Measurements from ENCODE around the gene PTPA.

PTPA gene

GRCh38 chr9:129074106-129074505 is 37.1 kb upstream of the PTPA start:
- H3K4me1 ChIP-seq (ENCODE audit: control insufficient read depth, insufficient read depth, low read length): no peaks in the 10 kb centered on the region
- no peak for TF ChIP-seq KLF8 (tag by site-specific recombination; IDR thresholded peaks at IDR 0.05)
- TF ChIP-seq SP2 (tag by site-specific recombination; IDR thresholded peaks at IDR 0.05): no peak
- no peak for TF ChIP-seq KLF9 (tag by site-specific recombination; IDR thresholded peaks at IDR 0.05; ENCODE audit: low read depth)
- TF ChIP-seq KLF16 (tag by site-specific recombination; IDR thresholded peaks at IDR 0.05): no peak
- no peak for TF ChIP-seq FEZF1 (tag by site-specific recombination; IDR thresholded peaks at IDR 0.05)
- TF ChIP-seq ZNF785 (tag by site-specific recombination; IDR thresholded peaks at IDR 0.05): no peak
- TF ChIP-seq ZFP69B (tag by site-specific recombination; IDR thresholded peaks at IDR 0.05): no peak
- no peak for TF ChIP-seq ZNF658 (tag by site-specific recombination; IDR thresholded peaks at IDR 0.05)
- TF ChIP-seq ZNF2 (tag by site-specific recombination; IDR thresholded peaks at IDR 0.05): no peak
- no peak for TF ChIP-seq ZNF121 (tag by site-specific recombination; IDR thresholded peaks at IDR 0.05)
- no peak for TF ChIP-seq ZNF830 (tag by site-specific recombination; IDR thresholded peaks at IDR 0.05; ENCODE audit: low read depth)
- no peak for TF ChIP-seq ZNF311 (tag by site-specific recombination; IDR thresholded peaks at IDR 0.05; ENCODE audit: borderline replicate concordance)
- TF ChIP-seq ZNF626 (tag by site-specific recombination; IDR thresholded peaks at IDR 0.05): no peak
- TF ChIP-seq ZNF16 (tag by site-specific recombination; IDR thresholded peaks at IDR 0.05; ENCODE audit: low read depth): no peak
- no peak for TF ChIP-seq HOXA7 (CRISPR knock-in tag; IDR thresholded peaks at IDR 0.05; ENCODE audit: borderline replicate concordance)
- TF ChIP-seq ZNF629 (tag by site-specific recombination; IDR thresholded peaks at IDR 0.05): no peak
- TF ChIP-seq ZNF48 (tag by site-specific recombination; IDR thresholded peaks at IDR 0.05): no peak
- TF ChIP-seq ZBTB26 (tag by site-specific recombination; optimal IDR thresholded peaks at IDR 0.05): no peak
- no peak for TF ChIP-seq SETDB1 (IDR thresholded peaks at IDR 0.05; ENCODE audit: insufficient read length, low read length)
- H3K9me3 ChIP-seq (ENCODE audit: control insufficient read depth, insufficient read depth, low read depth, low read length): no peaks in the 10 kb centered on the region
- H3K4me3 ChIP-seq (ENCODE audit: low read depth, low read length): no peak overlapping the region
- ChIA-PET POLR2A (interaction anchor here (1.2 kb wide), 1 partner anchor 22 kb away, joined by 3 read pairs; no protein-coding TSS in a partner anchor), CTCF (interaction anchor here (0.7 to 0.8 kb wide), 3 partner anchors 11 to 342 kb away, joined by 3 to 4 read pairs (median 3); no protein-coding TSS in a partner anchor)
- H3K36me3 ChIP-seq (ENCODE audit: control insufficient read depth in 2 of 2, insufficient read depth in 1 of 2, low read length in 2 of 2): peaks cover 0 to 11% of the 10 kb centered on the region in 2 experiments; a peak in 1 of 3 replicates
- no peak overlapping the region for H3K27ac ChIP-seq (ENCODE audit: extremely low read depth, low read depth, low read length)

GRCh38 chr9:129075996-129076639 is 35.1 kb upstream of the PTPA start:
- CTCF ChIA-PET: interaction anchor here (1.0 kb wide), 1 partner anchor 148 kb away, joined by 4 read pairs; no protein-coding TSS in a partner anchor
- H3K4me3 ChIP-seq (ENCODE audit: low read depth, low read length): no peak overlapping the region
- H3K27ac ChIP-seq (ENCODE audit: extremely low read depth, low read depth, low read length): no peak overlapping the region
- H3K9me3 ChIP-seq (ENCODE audit: control insufficient read depth, insufficient read depth, low read depth, low read length): no peaks in the 10 kb centered on the region
- POLR2A ChIA-PET: no interaction called here
- H3K36me3 ChIP-seq (ENCODE audit: control insufficient read depth in 2 of 2, insufficient read depth in 1 of 2, low read length in 2 of 2): no peaks in the 10 kb centered on the region
- no peak for TF ChIP-seq SP7 (tag by site-specific recombination; IDR thresholded peaks at IDR 0.05)
- TF ChIP-seq ZNF335 (tag by site-specific recombination; conservative IDR thresholded peaks at IDR 0.05): peak; percentile 31; the same call in 1 of the 2 replicates
- TF ChIP-seq ELK4 (IDR thresholded peaks at IDR 0.05; ENCODE audit: borderline replicate concordance, low read depth, low read length): no peak
- no peak for TF ChIP-seq ZSCAN5A (tag by site-specific recombination; IDR thresholded peaks at IDR 0.05)
- no peak for TF ChIP-seq PRDM10 (tag by site-specific recombination; IDR thresholded peaks at IDR 0.05)
- TF ChIP-seq ZXDB (tag by site-specific recombination; IDR thresholded peaks at IDR 0.05): no peak
- H3K4me1 ChIP-seq (ENCODE audit: control insufficient read depth, insufficient read depth, low read length): no peaks in the 10 kb centered on the region

Data from HEK293 (cell line).